ENCODE data around the gene PDZK1.

The PDZK1 gene

GRCh38 chr1:145750426-145750825, 43.3 kb upstream of the PDZK1 start (continued):
- TF ChIP-seq, protein P1, sequence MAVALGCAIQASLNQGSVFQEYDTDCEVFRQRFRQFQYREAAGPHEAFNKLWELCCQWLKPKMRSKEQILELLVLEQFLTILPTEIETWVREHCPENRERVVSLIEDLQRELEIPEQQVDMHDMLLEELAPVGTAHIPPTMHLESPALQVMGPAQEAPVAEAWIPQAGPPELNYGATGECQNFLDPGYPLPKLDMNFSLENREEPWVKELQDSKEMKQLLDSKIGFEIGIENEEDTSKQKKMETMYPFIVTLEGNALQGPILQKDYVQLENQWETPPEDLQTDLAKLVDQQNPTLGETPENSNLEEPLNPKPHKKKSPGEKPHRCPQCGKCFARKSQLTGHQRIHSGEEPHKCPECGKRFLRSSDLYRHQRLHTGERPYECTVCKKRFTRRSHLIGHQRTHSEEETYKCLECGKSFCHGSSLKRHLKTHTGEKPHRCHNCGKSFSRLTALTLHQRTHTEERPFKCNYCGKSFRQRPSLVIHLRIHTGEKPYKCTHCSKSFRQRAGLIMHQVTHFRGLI (tag by site-specific recombination; IDR thresholded peaks at IDR 0.05) = no peak
- no peak for TF ChIP-seq ZNF621 (tag by site-specific recombination; IDR thresholded peaks at IDR 0.05)

DNA sequence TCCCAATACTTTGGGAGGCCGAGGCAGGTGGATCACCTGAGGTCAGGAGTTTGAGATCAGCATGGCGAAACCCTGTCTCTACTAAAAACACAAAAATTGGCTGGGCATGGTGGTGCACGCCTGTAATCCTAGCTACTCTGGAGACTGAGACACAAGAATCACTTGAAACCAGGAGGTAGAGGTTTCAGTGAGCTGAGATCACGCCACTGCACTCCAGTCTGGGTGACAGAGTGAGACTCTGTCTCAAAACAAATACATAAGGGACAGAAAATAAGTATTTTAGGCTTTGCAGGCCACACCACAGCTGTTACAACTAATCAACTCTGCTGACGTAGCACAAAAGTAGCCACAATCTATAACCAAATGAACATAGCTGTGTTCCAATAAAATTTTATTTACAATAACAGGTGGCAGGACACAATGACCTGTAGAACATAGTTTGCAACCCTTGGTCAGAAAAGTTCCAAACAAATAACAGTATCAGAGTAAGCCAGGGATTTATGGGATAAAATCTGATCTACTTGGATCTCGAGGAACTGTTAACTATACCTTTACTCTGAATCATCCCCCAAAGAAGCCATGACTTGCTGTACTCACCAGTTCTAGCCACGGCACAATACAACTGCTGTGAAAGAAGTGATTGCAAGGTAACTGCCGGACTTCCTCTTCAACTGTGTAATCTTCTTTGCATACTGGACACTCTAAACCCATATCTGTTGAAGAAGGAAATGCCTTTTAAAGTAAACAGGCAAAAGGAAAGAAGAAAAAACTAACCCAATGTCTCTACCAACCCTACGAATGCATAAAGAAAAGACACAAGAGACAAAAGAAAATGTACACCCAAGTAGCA, 40.5 kb upstream of the PDZK1 start:
- Histone ChIP-seq H3K36me3 (ENCODE audit: control insufficient read depth in 2 of 2, insufficient read depth in 1 of 2, low read length in 2 of 2) (peaks cover 0 to 59% of the 10 kb centered on the region in 2 experiments; a peak in 2 of 3 replicates), H3K27ac (ENCODE audit: extremely low read depth, low read depth, low read length) (no peak overlapping the region), H3K4me1 (ENCODE audit: control insufficient read depth, insufficient read depth, low read length) (peaks cover 3% of the 10 kb centered on the region; the same call in 1 of the 2 replicates), H3K4me3 (ENCODE audit: low read depth, low read length) (no peak overlapping the region), H3K9me3 (ENCODE audit: control insufficient read depth, insufficient read depth, low read depth, low read length) (no peaks in the 10 kb centered on the region)
- TF ChIP-seq SCRT2 (tag by site-specific recombination; IDR thresholded peaks at IDR 0.05) (0 out of 2 replicates have a peak, but pooled peaks have one; percentile 21), ZBTB10 (tag by site-specific recombination; IDR thresholded peaks at IDR 0.05) (no peak)
- CTCF ChIA-PET = no interaction called here
- POLR2A ChIA-PET = no interaction called here

- H3K4me1 ChIP-seq (ENCODE audit: control insufficient read depth, insufficient read depth, low read length) = 0 out of 2 replicates have a peak, but pooled peaks cover 2% of the 10 kb centered on the region
- no peaks in the 10 kb centered on the region for H3K9me3 ChIP-seq (ENCODE audit: control insufficient read depth, insufficient read depth, low read depth, low read length)
- ChIA-PET CTCF (interaction anchor here (1.7 kb wide), 1 partner anchor 19 kb away, joined by 7 read pairs; no protein-coding TSS in a partner anchor), POLR2A (no interaction called here)
- peaks cover 0 to 21% of the 10 kb centered on the region in 2 experiments; a peak in 2 of 3 replicates for H3K36me3 ChIP-seq (ENCODE audit: control insufficient read depth in 2 of 2, insufficient read depth in 1 of 2, low read length in 2 of 2)
- no peak overlapping the region for H3K4me3 ChIP-seq (ENCODE audit: low read depth, low read length)
- H3K27ac ChIP-seq (ENCODE audit: extremely low read depth, low read depth, low read length) = no peak overlapping the region
- TF ChIP-seq, protein P2, sequence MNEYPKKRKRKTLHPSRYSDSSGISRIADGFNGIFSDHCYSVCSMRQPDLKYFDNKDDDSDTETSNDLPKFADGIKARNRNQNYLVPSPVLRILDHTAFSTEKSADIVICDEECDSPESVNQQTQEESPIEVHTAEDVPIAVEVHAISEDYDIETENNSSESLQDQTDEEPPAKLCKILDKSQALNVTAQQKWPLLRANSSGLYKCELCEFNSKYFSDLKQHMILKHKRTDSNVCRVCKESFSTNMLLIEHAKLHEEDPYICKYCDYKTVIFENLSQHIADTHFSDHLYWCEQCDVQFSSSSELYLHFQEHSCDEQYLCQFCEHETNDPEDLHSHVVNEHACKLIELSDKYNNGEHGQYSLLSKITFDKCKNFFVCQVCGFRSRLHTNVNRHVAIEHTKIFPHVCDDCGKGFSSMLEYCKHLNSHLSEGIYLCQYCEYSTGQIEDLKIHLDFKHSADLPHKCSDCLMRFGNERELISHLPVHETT (tag by site-specific recombination; IDR thresholded peaks at IDR 0.05) = peak; percentile 31; the same call in 1 of the 2 replicates
- TF ChIP-seq ZNF571 (tag by site-specific recombination; IDR thresholded peaks at IDR 0.05) (no peak), ZNF140 (tag by site-specific recombination; IDR thresholded peaks at IDR 0.05) (no peak), OSR2 (tag by site-specific recombination; IDR thresholded peaks at IDR 0.05) (peak; percentile 85), KLF1 (tag by site-specific recombination; IDR thresholded peaks at IDR 0.05) (peak; percentile 69; the same call in 1 of the 2 replicates), ZNF239 (tag by site-specific recombination; IDR thresholded peaks at IDR 0.05) (no peak), OVOL3 (tag by site-specific recombination; IDR thresholded peaks at IDR 0.05) (peak; percentile 93), ZNF404 (tag by site-specific recombination; IDR thresholded peaks at IDR 0.05) (no peak), ZXDB (tag by site-specific recombination; IDR thresholded peaks at IDR 0.05) (peak; percentile 90), KLF7 (tag by site-specific recombination; IDR thresholded peaks at IDR 0.05; ENCODE audit: borderline replicate concordance) (no peak; the same call in 1 of the 2 replicates)
- TF ChIP-seq, protein P3, sequence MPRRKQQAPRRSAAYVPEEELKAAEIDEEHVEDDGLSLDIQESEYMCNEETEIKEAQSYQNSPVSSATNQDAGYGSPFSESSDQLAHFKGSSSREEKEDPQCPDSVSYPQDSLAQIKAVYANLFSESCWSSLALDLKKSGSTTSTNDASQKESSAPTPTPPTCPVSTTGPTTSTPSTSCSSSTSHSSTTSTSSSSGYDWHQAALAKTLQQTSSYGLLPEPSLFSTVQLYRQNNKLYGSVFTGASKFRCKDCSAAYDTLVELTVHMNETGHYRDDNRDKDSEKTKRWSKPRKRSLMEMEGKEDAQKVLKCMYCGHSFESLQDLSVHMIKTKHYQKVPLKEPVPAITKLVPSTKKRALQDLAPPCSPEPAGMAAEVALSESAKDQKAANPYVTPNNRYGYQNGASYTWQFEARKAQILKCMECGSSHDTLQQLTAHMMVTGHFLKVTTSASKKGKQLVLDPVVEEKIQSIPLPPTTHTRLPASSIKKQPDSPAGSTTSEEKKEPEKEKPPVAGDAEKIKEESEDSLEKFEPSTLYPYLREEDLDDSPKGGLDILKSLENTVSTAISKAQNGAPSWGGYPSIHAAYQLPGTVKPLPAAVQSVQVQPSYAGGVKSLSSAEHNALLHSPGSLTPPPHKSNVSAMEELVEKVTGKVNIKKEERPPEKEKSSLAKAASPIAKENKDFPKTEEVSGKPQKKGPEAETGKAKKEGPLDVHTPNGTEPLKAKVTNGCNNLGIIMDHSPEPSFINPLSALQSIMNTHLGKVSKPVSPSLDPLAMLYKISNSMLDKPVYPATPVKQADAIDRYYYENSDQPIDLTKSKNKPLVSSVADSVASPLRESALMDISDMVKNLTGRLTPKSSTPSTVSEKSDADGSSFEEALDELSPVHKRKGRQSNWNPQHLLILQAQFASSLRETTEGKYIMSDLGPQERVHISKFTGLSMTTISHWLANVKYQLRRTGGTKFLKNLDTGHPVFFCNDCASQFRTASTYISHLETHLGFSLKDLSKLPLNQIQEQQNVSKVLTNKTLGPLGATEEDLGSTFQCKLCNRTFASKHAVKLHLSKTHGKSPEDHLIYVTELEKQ (tag by site-specific recombination; IDR thresholded peaks at IDR 0.05; ENCODE audit: borderline replicate concordance) = peak; percentile 75; the same call in 1 of the 2 replicates
- TF ChIP-seq, protein P4, sequence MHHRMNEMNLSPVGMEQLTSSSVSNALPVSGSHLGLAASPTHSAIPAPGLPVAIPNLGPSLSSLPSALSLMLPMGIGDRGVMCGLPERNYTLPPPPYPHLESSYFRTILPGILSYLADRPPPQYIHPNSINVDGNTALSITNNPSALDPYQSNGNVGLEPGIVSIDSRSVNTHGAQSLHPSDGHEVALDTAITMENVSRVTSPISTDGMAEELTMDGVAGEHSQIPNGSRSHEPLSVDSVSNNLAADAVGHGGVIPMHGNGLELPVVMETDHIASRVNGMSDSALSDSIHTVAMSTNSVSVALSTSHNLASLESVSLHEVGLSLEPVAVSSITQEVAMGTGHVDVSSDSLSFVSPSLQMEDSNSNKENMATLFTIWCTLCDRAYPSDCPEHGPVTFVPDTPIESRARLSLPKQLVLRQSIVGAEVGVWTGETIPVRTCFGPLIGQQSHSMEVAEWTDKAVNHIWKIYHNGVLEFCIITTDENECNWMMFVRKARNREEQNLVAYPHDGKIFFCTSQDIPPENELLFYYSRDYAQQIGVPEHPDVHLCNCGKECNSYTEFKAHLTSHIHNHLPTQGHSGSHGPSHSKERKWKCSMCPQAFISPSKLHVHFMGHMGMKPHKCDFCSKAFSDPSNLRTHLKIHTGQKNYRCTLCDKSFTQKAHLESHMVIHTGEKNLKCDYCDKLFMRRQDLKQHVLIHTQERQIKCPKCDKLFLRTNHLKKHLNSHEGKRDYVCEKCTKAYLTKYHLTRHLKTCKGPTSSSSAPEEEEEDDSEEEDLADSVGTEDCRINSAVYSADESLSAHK (tag by site-specific recombination; IDR thresholded peaks at IDR 0.05) = peak; percentile 76
- TF ChIP-seq, protein P5, sequence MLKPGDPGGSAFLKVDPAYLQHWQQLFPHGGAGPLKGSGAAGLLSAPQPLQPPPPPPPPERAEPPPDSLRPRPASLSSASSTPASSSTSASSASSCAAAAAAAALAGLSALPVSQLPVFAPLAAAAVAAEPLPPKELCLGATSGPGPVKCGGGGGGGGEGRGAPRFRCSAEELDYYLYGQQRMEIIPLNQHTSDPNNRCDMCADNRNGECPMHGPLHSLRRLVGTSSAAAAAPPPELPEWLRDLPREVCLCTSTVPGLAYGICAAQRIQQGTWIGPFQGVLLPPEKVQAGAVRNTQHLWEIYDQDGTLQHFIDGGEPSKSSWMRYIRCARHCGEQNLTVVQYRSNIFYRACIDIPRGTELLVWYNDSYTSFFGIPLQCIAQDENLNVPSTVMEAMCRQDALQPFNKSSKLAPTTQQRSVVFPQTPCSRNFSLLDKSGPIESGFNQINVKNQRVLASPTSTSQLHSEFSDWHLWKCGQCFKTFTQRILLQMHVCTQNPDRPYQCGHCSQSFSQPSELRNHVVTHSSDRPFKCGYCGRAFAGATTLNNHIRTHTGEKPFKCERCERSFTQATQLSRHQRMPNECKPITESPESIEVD (tag by site-specific recombination; IDR thresholded peaks at IDR 0.05) = peak; percentile 92
Measured at GRCh38 chr1:145740269-145740668, 33.1 kb upstream of the PDZK1 start.
